OCI-LY7 (cell line): Measurements from ENCODE around the gene ZNF569.

ENCODE experiments used
- CTCF ChIP-seq: fragments of 200-600 bp; sonication (generic); conservative IDR thresholded peaks from 2 replicates; pipeline ENCODE4 v1.5.1; 2014; ENCODE audit warnings: mild to moderate bottlenecking, antibody characterized with exemption, low read length, moderate library complexity, mixed read lengths
- EZH2phosphoT487 ChIP-seq: fragments of 200-600 bp; sonication (generic); IDR thresholded peaks from 2 replicates; pipeline ENCODE4 v1.6.1; 2018; ENCODE audit warnings: low read depth, borderline replicate concordance, mild to moderate bottlenecking, mixed run types, antibody characterized with exemption, low read length, moderate library complexity, mixed read lengths

GRCh38 chr19:37362733-37363132 lies 104.5 kb downstream of the ZNF569 start:
- TF ChIP-seq CTCF, result peak; percentile 58
- TF ChIP-seq EZH2phosphoT487, result no peak
